Brain microvascular endothelial cell (primary cell): ENCODE results near the gene C12orf43.

Experiments used
- DNase-seq: peaks from one replicate; pipeline ENCODE4 v3.0.0-alpha.2; 2020
- H3K27ac ChIP-seq: fragments of 250-450 bp; sonication (Bioruptor Pico); 2 replicates; pipeline ENCODE4 v1.5.1; 2020; ENCODE audit warnings: mild to moderate bottlenecking, moderate library complexity
- H3K27me3 ChIP-seq: fragments of 250-450 bp; sonication (Bioruptor Pico); replicated peaks from 2 replicates; pipeline ENCODE4 v1.5.1; 2020; ENCODE audit warnings: mild to moderate bottlenecking
- H3K36me3 ChIP-seq: fragments of 250-450 bp; sonication (Bioruptor Pico); replicated peaks from 2 replicates; pipeline ENCODE4 v1.5.1; 2020; ENCODE audit warnings: mild to moderate bottlenecking
- H3K4me3 ChIP-seq: 2 replicates; pipeline ENCODE4 v1.5.1; 2011; ENCODE audit warnings: low read depth, mild to moderate bottlenecking, control low read depth, low read length, moderate library complexity
- in situ Hi-C: cut with HindIII; loops from 2 replicates; pipeline ENCODE4 v1.10.0; 2017; ENCODE audit warnings: low sequenced_read_pairs, low pct_ligation_motif_present
- TF ChIP-seq, protein P1 (sequence below): IDR thresholded peaks from 2 replicates; pipeline ENCODE4 v1.5.1; 2011; ENCODE audit warnings: low read depth, mild to moderate bottlenecking, moderate library complexity, low read length, control low read depth, inconsistent platforms; ENCODE audit errors: missing control alignments

The C12orf43 gene

DNA sequence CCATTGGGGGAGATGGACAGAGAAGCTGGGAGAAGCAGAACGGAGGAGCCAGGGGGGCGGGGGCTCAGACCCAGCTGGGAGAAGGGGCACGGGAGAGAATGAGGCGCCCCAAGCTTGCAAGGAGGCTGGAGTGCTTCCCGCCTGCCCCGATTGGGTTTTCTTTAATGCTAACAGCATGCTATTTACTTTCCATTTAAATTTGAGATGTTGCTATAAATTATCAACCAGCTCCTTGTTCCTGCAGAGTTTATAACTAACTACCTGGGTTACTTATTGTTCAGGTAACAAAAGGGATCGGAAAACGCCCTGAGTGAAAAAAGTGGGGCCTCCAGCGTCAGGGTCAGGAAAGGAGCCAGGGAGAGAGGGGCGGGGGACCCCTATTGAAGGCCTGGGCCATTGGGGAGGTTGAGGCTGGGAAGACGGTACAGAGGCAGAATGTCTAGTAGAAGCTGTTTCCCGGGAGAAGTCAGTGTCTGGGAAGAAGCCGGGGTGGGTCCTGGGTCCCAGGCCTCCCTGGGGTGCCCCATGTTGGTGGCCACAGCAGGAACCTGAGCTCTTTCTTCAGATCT lies 35.4 kb downstream of the C12orf43 start:
- in situ Hi-C loops = no loop called here
- H3K4me3 ChIP-seq = no peak overlapping the region
- DNase-seq = no peak
- no peak overlapping the region for H3K27ac ChIP-seq
- no peaks in the 10 kb centered on the region for H3K36me3 ChIP-seq
- H3K27me3 ChIP-seq = no peaks in the 10 kb centered on the region
- TF ChIP-seq, protein P1, sequence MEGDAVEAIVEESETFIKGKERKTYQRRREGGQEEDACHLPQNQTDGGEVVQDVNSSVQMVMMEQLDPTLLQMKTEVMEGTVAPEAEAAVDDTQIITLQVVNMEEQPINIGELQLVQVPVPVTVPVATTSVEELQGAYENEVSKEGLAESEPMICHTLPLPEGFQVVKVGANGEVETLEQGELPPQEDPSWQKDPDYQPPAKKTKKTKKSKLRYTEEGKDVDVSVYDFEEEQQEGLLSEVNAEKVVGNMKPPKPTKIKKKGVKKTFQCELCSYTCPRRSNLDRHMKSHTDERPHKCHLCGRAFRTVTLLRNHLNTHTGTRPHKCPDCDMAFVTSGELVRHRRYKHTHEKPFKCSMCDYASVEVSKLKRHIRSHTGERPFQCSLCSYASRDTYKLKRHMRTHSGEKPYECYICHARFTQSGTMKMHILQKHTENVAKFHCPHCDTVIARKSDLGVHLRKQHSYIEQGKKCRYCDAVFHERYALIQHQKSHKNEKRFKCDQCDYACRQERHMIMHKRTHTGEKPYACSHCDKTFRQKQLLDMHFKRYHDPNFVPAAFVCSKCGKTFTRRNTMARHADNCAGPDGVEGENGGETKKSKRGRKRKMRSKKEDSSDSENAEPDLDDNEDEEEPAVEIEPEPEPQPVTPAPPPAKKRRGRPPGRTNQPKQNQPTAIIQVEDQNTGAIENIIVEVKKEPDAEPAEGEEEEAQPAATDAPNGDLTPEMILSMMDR = no peak

DNA sequence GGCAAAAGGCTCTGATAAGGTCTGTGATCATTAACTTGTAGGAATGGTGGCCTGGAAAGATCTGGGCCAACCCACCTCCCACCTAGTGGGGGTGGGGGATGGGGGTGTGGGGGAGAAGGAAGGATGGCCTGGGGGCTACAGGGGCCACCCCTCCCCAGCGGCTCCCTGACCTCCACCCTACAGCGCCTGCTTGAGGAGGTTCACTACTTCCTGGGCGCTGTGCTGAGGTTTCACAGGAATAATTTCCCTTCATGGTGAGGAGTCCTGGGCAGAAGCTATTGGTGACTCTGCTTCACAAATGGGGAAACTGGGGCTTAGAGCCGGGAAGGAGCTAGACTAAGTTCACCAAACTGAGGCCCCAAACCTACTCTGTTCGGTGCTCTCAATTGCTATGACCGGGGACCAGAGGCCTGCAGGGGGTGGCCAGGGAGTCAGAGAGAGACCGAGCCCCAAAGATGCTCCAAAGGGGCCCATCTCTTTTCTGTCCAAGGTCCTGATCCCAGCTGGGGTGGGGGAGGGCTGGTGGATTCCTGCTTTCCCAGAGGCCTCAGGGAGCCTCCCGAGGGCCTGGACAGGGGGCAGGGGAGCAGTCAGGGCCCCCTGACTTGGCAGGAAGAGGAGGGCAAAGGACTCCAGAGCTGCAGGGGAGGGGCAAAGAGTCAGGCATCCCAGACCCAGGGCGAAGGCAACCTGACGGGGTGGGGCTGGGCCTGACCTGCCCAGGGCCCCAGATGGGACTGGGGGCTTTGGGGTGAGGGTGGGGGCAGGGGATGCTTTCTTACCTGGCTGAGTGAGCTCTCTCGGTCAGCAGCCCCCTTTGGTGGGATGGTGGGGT lies 36.2 kb downstream of the C12orf43 start:
- DNase-seq = no peak
- TF ChIP-seq, protein P1 = no peak
- Histone ChIP-seq H3K27ac (no peak overlapping the region), H3K27me3 (no peaks in the 10 kb centered on the region), H3K36me3 (no peaks in the 10 kb centered on the region), H3K4me3 (no peak overlapping the region)
- in situ Hi-C loops = no loop called here

DNA sequence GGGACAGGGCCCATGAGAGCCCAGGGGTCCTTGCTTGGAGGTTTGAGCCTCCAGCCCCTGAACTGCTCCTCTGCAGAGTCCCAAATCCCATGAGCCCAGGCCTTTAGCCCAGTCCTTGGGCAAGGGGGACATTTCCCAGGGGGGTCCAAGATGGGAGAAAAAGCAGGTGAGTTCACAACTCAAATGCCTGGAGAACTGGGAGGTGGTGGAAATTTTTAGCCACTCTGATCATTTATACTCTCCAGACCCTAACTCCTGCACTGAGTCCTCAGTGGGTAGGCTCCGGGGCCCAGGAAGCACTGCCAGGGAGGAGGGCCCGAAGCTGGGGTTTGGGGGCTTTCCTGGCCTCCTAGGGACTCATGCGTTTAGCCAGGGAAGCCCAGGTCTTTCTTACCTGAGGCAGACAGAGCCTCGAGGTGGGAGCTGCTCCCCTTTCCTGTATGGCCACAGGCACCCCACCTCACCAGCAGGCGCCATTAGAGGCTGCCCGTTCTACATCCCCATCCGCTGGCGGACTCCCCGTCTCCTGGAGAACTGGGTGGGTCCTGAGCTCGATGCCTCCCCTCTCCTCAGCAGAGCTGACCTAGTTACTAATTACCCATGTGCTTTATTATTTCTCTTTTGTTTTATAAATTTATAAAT lies 36.9 kb downstream of the C12orf43 start:
- no peak overlapping the region for H3K4me3 ChIP-seq
- H3K36me3 ChIP-seq = no peaks in the 10 kb centered on the region
- TF ChIP-seq, protein P1 = no peak
- H3K27me3 ChIP-seq = no peaks in the 10 kb centered on the region
- no peak for DNase-seq
- in situ Hi-C loops = no loop called here
- H3K27ac ChIP-seq = no peak overlapping the region

DNA sequence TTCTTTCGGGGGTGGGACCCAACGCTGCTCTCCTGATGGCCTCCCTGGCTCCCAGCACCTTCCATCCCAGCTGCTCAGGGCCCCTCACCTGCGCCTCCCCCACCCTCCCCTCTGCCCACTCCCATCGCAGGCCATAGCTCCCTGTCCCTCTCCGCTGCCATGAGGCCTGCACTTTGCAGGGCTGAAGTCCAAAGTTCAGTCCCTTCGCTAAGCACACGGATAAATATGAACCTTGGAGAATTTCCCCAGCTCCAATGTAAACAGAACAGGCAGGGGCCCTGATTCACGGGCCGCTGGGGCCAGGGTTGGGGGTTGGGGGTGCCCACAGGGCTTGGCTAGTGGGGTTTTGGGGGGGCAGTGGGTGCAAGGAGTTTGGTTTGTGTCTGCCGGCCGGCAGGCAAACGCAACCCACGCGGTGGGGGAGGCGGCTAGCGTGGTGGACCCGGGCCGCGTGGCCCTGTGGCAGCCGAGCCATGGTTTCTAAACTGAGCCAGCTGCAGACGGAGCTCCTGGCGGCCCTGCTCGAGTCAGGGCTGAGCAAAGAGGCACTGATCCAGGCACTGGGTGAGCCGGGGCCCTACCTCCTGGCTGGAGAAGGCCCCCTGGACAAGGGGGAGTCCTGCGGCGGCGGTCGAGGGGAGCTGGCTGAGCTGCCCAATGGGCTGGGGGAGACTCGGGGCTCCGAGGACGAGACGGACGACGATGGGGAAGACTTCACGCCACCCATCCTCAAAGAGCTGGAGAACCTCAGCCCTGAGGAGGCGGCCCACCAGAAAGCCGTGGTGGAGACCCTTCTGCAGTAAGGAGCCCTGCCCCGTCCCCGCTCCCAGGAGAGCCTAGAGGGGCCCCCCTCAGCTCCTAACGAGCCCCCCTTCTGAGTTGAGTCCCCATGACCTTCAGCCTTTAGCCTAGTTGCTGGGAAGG lies 37.7 kb downstream of the C12orf43 start, which contains the start of gene HNF1A:
HNF1A (plus strand) TSS at position 248 of the 924 bp plus-strand sequence; CDS start at position 474, 226 bp downstream.
- H3K4me3 ChIP-seq = no peak within 1 kb of the TSS
- DNase-seq = no peak
- no peaks in the 10 kb centered on the region for H3K36me3 ChIP-seq
- TF ChIP-seq, protein P1 = no peak
- in situ Hi-C loops = no loop called here
- H3K27me3 ChIP-seq = no peaks in the 10 kb centered on the region
- H3K27ac ChIP-seq = no peak within 1 kb of the TSS

DNA sequence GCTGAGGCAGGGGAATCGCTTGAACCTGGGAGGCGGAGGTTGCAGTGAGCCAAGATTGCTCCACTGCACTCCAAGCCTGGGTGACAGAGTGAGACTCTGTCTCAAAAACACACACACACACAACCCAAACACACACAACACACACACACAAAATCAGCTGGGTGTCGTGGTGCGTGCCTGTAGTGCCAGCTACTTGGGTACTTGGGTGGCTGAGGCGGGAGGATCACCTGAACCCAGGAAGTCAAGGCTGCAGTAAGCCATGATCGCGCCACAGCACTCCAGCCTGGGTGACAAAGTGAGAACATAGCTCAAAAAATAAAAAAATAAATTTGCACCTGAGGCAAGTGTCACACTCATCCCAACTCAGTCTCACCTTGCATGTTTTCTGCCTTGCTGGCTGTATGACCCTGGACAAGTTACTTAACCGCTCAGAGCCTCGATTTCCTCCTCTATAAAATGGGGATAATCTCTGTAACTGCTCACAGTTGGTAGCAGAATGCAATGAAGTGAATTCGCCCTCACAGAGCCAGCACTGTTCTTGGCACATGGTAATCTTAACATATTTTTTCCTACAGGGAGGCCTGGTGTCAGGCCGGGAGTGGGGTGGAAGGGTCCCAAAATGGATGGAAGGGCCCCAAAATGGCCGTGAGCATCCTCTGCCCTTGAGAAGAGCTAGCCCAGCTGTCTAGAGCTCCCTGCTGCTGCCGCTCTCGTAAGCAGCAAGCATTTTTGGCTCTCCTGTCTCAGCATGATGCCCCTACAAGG lies 38.6 kb downstream of the C12orf43 start:
- no peak for DNase-seq
- Histone ChIP-seq H3K27me3 (no peaks in the 10 kb centered on the region), H3K36me3 (no peaks in the 10 kb centered on the region), H3K27ac (no peak overlapping the region), H3K4me3 (no peak overlapping the region)
- TF ChIP-seq, protein P1 = no peak
- in situ Hi-C loops = no loop called here
